H9 (cell line): ENCODE measurements around the gene DHX38. TPM values are rescaled to one million over a fixed set of nuclear protein-coding genes. Genes with fewer than 3 reads are reported as not detected.
"Not testable (repeated sequence)": the region's sequence is repeated elsewhere in the genome, so short reads cannot be mapped to it uniquely, and the experiment has no call there.

ENCODE experiments used
- DNase-seq: peaks from one replicate; pipeline ENCODE4 v3.0.0-alpha.2; 2017
- H2AFZ ChIP-seq: one replicate; pipeline ENCODE4 v1.6.1; 2013; ENCODE audit warnings: mild to moderate bottlenecking, low read length, control low read depth, moderate library complexity
- H2AK5ac ChIP-seq: 2 replicates; pipeline ENCODE4 v1.6.1; 2013; ENCODE audit warnings: low read length, control low read depth, mixed read lengths; ENCODE audit not compliant: insufficient read length
- H2BK120ac ChIP-seq: one replicate; pipeline ENCODE4 v1.6.1; 2013; ENCODE audit warnings: low read depth, mild to moderate bottlenecking, low read length, control low read depth, inconsistent platforms; ENCODE audit not compliant: poor library complexity, severe bottlenecking
- H2BK12ac ChIP-seq: 2 replicates; pipeline ENCODE4 v1.6.1; 2013; ENCODE audit warnings: low read length, control low read depth, mixed read lengths, low read depth; ENCODE audit not compliant: insufficient read length
- H2BK15ac ChIP-seq: 2 replicates; pipeline ENCODE4 v1.6.1; 2013; ENCODE audit warnings: low read depth, low read length, control low read depth
- H2BK20ac ChIP-seq: one replicate; pipeline ENCODE4 v1.6.1; 2013; ENCODE audit warnings: low read depth, mild to moderate bottlenecking, low read length, control low read depth, inconsistent platforms; ENCODE audit not compliant: poor library complexity, severe bottlenecking
- H2BK5ac ChIP-seq: 2 replicates; pipeline ENCODE4 v1.6.1; 2013; ENCODE audit warnings: low read length, control low read depth, mixed read lengths; ENCODE audit not compliant: insufficient read length
- H3K14ac ChIP-seq: 2 replicates; pipeline ENCODE4 v1.6.1; 2013; ENCODE audit warnings: low read length, control low read depth; ENCODE audit not compliant: insufficient read depth
- H3K18ac ChIP-seq: 2 replicates; pipeline ENCODE4 v1.6.1; 2013; ENCODE audit warnings: low read depth, mild to moderate bottlenecking, mixed read lengths, low read length, control low read depth; ENCODE audit not compliant: insufficient read length
- H3K23ac ChIP-seq: 2 replicates; pipeline ENCODE4 v1.6.1; 2013; ENCODE audit warnings: low read length, control low read depth, mixed read lengths, low read depth; ENCODE audit not compliant: insufficient read length
- H3K23me2 ChIP-seq: 2 replicates; pipeline ENCODE4 v1.6.1; 2013; ENCODE audit warnings: low read depth, mild to moderate bottlenecking, mixed read lengths, low read length, control low read depth; ENCODE audit not compliant: insufficient read length, poor library complexity, severe bottlenecking
- H3K27ac ChIP-seq: 2 replicates; pipeline ENCODE4 v1.5.1; 2013; ENCODE audit warnings: low read length, control low read depth, mixed read lengths, low read depth; ENCODE audit not compliant: insufficient read length
- H3K27me3 ChIP-seq: 2 replicates; pipeline ENCODE4 v1.6.1; 2013; ENCODE audit warnings: low read length, control low read depth, inconsistent platforms; ENCODE audit not compliant: insufficient read depth
- H3K4ac ChIP-seq: 2 replicates; pipeline ENCODE4 v1.6.1; 2013; ENCODE audit warnings: low read depth, mild to moderate bottlenecking, control low read depth, inconsistent platforms, low read length, moderate library complexity
- H3K4me1 ChIP-seq: 2 replicates; pipeline ENCODE4 v1.6.1; 2013; ENCODE audit warnings: low read length, control low read depth, inconsistent platforms; ENCODE audit not compliant: insufficient read depth
- H3K4me2 ChIP-seq: 2 replicates; pipeline ENCODE4 v1.6.1; 2013; ENCODE audit warnings: low read length, control low read depth, mixed read lengths; ENCODE audit not compliant: insufficient read length, insufficient read depth
- H3K56ac ChIP-seq: 2 replicates; pipeline ENCODE4 v1.6.1; 2013; ENCODE audit warnings: low read depth, mild to moderate bottlenecking, mixed read lengths, low read length, control low read depth; ENCODE audit not compliant: insufficient read length
- H3K79me1 ChIP-seq: 2 replicates; pipeline ENCODE4 v1.6.1; 2013; ENCODE audit warnings: low read depth, mild to moderate bottlenecking, moderate library complexity, low read length, control low read depth, inconsistent platforms; ENCODE audit not compliant: insufficient read depth, poor library complexity, severe bottlenecking
- H3K79me2 ChIP-seq: 2 replicates; pipeline ENCODE4 v1.6.1; 2013; ENCODE audit warnings: low read length, control low read depth, inconsistent platforms; ENCODE audit not compliant: insufficient read depth
- H3K9ac ChIP-seq: 2 replicates; pipeline ENCODE4 v1.6.1; 2013; ENCODE audit warnings: low read length, control low read depth, mixed read lengths; ENCODE audit not compliant: insufficient read length; ENCODE audit errors: extremely low read depth
- H3K9me3 ChIP-seq: one replicate; pipeline ENCODE4 v1.6.1; 2013; ENCODE audit warnings: low read depth, low read length, inconsistent platforms; ENCODE audit not compliant: control insufficient read depth
- H3T11ph ChIP-seq: one replicate; pipeline ENCODE4 v1.6.1; 2013; ENCODE audit warnings: mild to moderate bottlenecking, low read length, control low read depth, inconsistent platforms
- H4K20me1 ChIP-seq: one replicate; pipeline ENCODE4 v1.6.1; 2013; ENCODE audit not compliant: control insufficient read depth, insufficient read length, insufficient read depth
- H4K5ac ChIP-seq: 2 replicates; pipeline ENCODE4 v1.6.1; 2013; ENCODE audit warnings: low read depth, mild to moderate bottlenecking, mixed read lengths, low read length, control low read depth; ENCODE audit not compliant: insufficient read length
- H4K8ac ChIP-seq: replicated peaks from 2 replicates; pipeline ENCODE4 v1.6.1; 2013; ENCODE audit warnings: low read length, control low read depth, mixed read lengths, low read depth; ENCODE audit not compliant: insufficient read length
- H4K91ac ChIP-seq: 2 replicates; pipeline ENCODE4 v1.6.1; 2013; ENCODE audit warnings: low read depth, mild to moderate bottlenecking, moderate library complexity, mixed read lengths, low read length, control low read depth; ENCODE audit not compliant: insufficient read length
- H3K27ac Mint-ChIP-seq, 3 experiments: 2 replicates in 2 of 3; 3 replicates in 1 of 3; pipeline ENCODE4 v1.8.0; 2020 to 2021; ENCODE audit warnings: mixed read lengths in 3 of 3, mild to moderate bottlenecking in 1 of 3, moderate library complexity in 1 of 3
- H3K27me3 Mint-ChIP-seq: 2 replicates; pipeline ENCODE4 v1.8.0; 2021; ENCODE audit warnings: low read depth, mild to moderate bottlenecking, moderate library complexity, mixed read lengths
- H3K36me3 Mint-ChIP-seq, 3 experiments: 2 replicates in 2 of 3; 3 replicates in 1 of 3; pipeline ENCODE4 v1.8.0; 2020 to 2021; ENCODE audit warnings: low read depth in 3 of 3, mixed read lengths in 3 of 3; ENCODE audit not compliant: insufficient read depth in 1 of 3
- H3K4me1 Mint-ChIP-seq, 2 experiments: 2 replicates each; pipeline ENCODE4 v1.8.0; 2020; ENCODE audit warnings: mixed read lengths in 2 of 2
- H3K4me3 Mint-ChIP-seq, 2 experiments: 2 replicates in 1 of 2; 3 replicates in 1 of 2; pipeline ENCODE4 v1.8.0; 2020 to 2021; ENCODE audit warnings: mild to moderate bottlenecking in 2 of 2, mixed read lengths in 2 of 2, moderate library complexity in 1 of 2
- H3K9me3 Mint-ChIP-seq, 2 experiments: 2 replicates in 1 of 2; 3 replicates in 1 of 2; pipeline ENCODE4 v1.8.0; 2020; ENCODE audit warnings: mild to moderate bottlenecking in 2 of 2, mixed read lengths in 2 of 2, moderate library complexity in 1 of 2
- WGBS: extraction: QIAGEN DNeasy Blood & Tissue Kit; methylation state at CpG from one replicate; pipeline ENCODE4 v1.1.7; 2013; ENCODE audit warnings: missing lambda C conversion rate, low lambda C conversion rate, mixed read lengths; ENCODE audit not compliant: insufficient read length; ENCODE audit errors: extremely low coverage; 5-methylcytosine and 5-hydroxymethylcytosine counted together
- total RNA-seq: library from RNA; stranded (reverse); gene quantifications from 2 replicates; pipeline ENCODE4 v1.2.1, GENCODE V29; 2021
- TF ChIP-seq, protein P1 (sequence below): fragments of 200-600 bp; sonication (generic); conservative IDR thresholded peaks from 3 replicates; pipeline ENCODE4 v1.8.0; 2021; ENCODE audit warnings: antibody characterized with exemption, mild to moderate bottlenecking

The DHX38 gene
- total RNA-seq, 1 experiment from 2014 or later = 60.5 TPM

DNA sequence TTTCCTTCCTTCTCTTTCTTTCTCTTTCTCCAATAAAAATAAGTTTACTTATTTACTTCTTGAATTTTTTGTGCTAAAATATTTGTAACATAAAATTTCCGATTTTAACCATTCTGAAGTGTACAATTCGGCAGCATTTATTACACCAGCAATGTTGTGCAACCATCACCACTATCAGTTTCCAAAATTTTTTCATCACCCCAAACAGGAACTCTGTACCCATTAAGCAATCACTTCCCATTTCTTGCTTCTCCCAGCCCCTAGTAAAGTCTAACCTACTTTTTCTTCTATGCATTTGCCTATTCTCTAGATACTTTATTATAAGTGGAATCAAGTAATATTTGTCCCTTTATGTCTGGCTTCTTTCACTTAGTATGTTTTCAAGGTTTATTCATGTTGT is 41.8 kb upstream of the DHX38 start:
- Histone ChIP-seq H3K56ac (no peak overlapping the region), H3K79me2 (no peaks in the 10 kb centered on the region), H3K4me1 (no peaks in the 10 kb centered on the region), H4K91ac (no peak overlapping the region), H4K5ac (no peak overlapping the region), H3K9me3 (no peaks in the 10 kb centered on the region), H2BK15ac (no peak overlapping the region), H3K23me2 (no peaks in the 10 kb centered on the region), H3K9ac (no peak overlapping the region), H4K8ac (no peak overlapping the region), H2AK5ac (no peak overlapping the region), H3K79me1 (no peaks in the 10 kb centered on the region), H3K14ac (no peak overlapping the region), H2AFZ (no peak overlapping the region), H2BK120ac (no peak overlapping the region), H2BK20ac (no peak overlapping the region), H3K4ac (no peak overlapping the region), H3K27ac (no peak overlapping the region), H3T11ph (no peak overlapping the region), H2BK5ac (no peak overlapping the region), H2BK12ac (no peak overlapping the region), H3K4me2 (no peak overlapping the region), H4K20me1 (no peaks in the 10 kb centered on the region), H3K18ac (no peak overlapping the region), H3K27me3 (no peaks in the 10 kb centered on the region), H3K23ac (no peak overlapping the region)
- peaks cover 16% of the 10 kb centered on the region for H3K27me3 Mint-ChIP-seq
- no CpG with 5 or more reads among the region's 2 CpGs for WGBS
- H3K4me3 Mint-ChIP-seq = no peak overlapping the region
- H3K4me1 Mint-ChIP-seq = no peaks in the 10 kb centered on the region
- no peak overlapping the region for H3K27ac Mint-ChIP-seq
- TF ChIP-seq, protein P1, sequence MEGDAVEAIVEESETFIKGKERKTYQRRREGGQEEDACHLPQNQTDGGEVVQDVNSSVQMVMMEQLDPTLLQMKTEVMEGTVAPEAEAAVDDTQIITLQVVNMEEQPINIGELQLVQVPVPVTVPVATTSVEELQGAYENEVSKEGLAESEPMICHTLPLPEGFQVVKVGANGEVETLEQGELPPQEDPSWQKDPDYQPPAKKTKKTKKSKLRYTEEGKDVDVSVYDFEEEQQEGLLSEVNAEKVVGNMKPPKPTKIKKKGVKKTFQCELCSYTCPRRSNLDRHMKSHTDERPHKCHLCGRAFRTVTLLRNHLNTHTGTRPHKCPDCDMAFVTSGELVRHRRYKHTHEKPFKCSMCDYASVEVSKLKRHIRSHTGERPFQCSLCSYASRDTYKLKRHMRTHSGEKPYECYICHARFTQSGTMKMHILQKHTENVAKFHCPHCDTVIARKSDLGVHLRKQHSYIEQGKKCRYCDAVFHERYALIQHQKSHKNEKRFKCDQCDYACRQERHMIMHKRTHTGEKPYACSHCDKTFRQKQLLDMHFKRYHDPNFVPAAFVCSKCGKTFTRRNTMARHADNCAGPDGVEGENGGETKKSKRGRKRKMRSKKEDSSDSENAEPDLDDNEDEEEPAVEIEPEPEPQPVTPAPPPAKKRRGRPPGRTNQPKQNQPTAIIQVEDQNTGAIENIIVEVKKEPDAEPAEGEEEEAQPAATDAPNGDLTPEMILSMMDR = no peak
- DNase-seq = no peak
- H3K9me3 Mint-ChIP-seq = peaks cover 8 to 12% of the 10 kb centered on the region in 2 experiments; a peak in 3 of 5 replicates
- H3K36me3 Mint-ChIP-seq = no peaks in the 10 kb centered on the region

DNA sequence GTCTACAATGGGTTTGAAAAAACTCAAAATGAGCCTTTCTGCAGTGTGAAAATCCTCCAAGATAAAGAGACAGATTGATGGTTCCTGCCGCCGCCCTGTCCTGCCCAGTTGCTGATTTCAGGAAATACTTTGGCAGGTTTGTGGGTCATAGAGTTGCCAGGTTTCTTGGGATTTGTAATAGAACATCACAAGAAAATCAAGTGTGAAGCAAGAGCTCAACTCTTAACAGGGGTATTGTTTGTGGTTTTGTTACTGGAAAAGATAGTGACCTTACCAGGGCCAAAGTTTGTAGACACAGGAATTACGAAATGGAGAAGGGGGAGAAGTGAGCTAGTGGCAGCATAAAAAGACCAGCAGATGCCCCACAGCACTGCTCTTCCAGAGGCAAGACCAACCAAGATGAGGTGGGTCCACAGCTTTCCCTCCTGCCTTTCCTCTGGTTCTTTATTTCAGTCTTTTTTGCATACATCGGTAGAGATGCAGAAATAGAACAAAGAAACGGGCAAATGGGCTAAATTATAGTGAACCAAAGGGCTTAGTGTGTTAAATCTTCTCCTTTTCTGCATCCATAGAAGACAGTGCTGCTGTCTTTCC is 39.3 kb upstream of the DHX38 start, which contains the start of gene HP:
Gene HP (plus strand): TSS at position 252 of the 594 bp plus-strand sequence. CDS start 148 bp downstream, at position 400.
- not testable (repeated sequence) for H3K27me3 ChIP-seq, H3K4ac ChIP-seq, H3K18ac ChIP-seq, H3K9me3 ChIP-seq, H3K27ac ChIP-seq, H2BK120ac ChIP-seq, H3K23me2 ChIP-seq, H3T11ph ChIP-seq, H3K9me3 Mint-ChIP-seq, H4K20me1 ChIP-seq, H2BK15ac ChIP-seq, H2BK5ac ChIP-seq, H2AFZ ChIP-seq, H2BK20ac ChIP-seq, H2AK5ac ChIP-seq, H4K5ac ChIP-seq, H3K36me3 Mint-ChIP-seq, H3K14ac ChIP-seq, H4K91ac ChIP-seq, H4K8ac ChIP-seq, H2BK12ac ChIP-seq, H3K4me2 ChIP-seq, H3K79me1 ChIP-seq, H3K4me1 ChIP-seq, H3K23ac ChIP-seq, H3K9ac ChIP-seq, H3K4me3 Mint-ChIP-seq, H3K79me2 ChIP-seq, H3K56ac ChIP-seq, H3K4me1 Mint-ChIP-seq, DNase-seq, H3K27ac Mint-ChIP-seq
- H3K27me3 Mint-ChIP-seq = peaks cover 11% of the 10 kb centered on the region
- no CpG with 5 or more reads among the region's 5 CpGs for WGBS
